Activated CD8-positive, alpha-beta memory T cell treated with anti-CD3 and anti-CD28 coated beads, Interleukin-2, amount 50 U/mL, for 1 hour (primary cell): ENCODE data around the gene CTAGE15.
"Not testable (repeated sequence)": the region's sequence is repeated elsewhere in the genome, so short reads cannot be mapped to it uniquely, and the experiment has no call there.

Experiments used
- DNase-seq: peaks from one replicate; pipeline ENCODE4 v3.0.0-alpha.2; 2020; ENCODE audit errors: extremely low read depth

Gene CTAGE15

DNA sequence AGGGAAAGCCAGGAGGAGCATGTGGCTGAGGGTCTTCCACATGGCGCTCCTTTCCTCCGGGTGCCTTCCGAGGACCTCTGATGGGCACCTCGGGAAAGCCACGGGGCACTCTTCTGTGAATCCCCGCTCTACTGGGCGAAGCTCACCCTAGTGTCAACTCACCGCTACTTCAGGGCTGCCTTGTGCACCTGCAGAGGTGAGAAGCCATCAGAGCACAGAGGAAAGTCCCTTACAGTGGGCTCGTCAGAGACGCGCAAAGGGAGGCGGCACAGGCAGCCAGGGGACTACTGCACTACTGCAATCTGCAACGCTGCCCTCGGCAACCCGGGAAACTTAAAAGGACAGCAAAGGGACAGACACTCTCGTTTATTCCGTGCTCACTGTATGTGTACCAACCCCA lies 50.5 kb downstream of the CTAGE15 start:
- DNase-seq: not testable (repeated sequence)
